ENCODE measurements around the gene KRTAP15-1. TPM values are rescaled to one million over a fixed set of nuclear protein-coding genes. Genes with fewer than 3 reads are reported as not detected.

Gene KRTAP15-1
- total RNA-seq, 1 experiment from 2014 or later: not detected

- no CpG with 5 or more reads among the region's 5 CpGs for WGBS (ENCODE audit: extremely low coverage, insufficient read length, low lambda C conversion rate)
- Mint-ChIP-seq H3K36me3 (ENCODE audit: insufficient read depth in 1 of 3, low read depth in 3 of 3) (peaks cover 4 to 25% (median 5%) of the 10 kb centered on the region in 3 experiments), H3K9me3 (peaks cover 12 to 17% of the 10 kb centered on the region in 2 experiments; a peak in 4 of 5 replicates), H3K4me3 (no peak within 1 kb of the TSS; a peak in 1 of 5 replicates), H3K4me1 (peaks cover 41% of the 10 kb centered on the region in 2 experiments), H3K27me3 (ENCODE audit: low read depth) (no peaks in the 10 kb centered on the region), H3K27ac (peak within 1 kb of the TSS; percentile 74 to 97 (median 81); a peak in 6 of 7 replicates)
- Histone ChIP-seq H4K91ac (ENCODE audit: insufficient read length, low read depth, low read length) (no peak within 1 kb of the TSS), H2BK20ac (ENCODE audit: low read depth, low read length, poor library complexity, severe bottlenecking) (no peak within 1 kb of the TSS), H2AFZ (ENCODE audit: low read length) (no peak within 1 kb of the TSS), H2BK120ac (ENCODE audit: low read depth, low read length, poor library complexity, severe bottlenecking) (no peak within 1 kb of the TSS), H2BK5ac (ENCODE audit: insufficient read length, low read length) (no peak within 1 kb of the TSS), H3K9me3 (ENCODE audit: control insufficient read depth, low read depth, low read length) (no peaks in the 10 kb centered on the region), H3K23me2 (ENCODE audit: insufficient read length, low read depth, low read length, poor library complexity, severe bottlenecking) (no peaks in the 10 kb centered on the region), H4K5ac (ENCODE audit: insufficient read length, low read depth, low read length) (no peak within 1 kb of the TSS), H3K4me1 (ENCODE audit: insufficient read depth, low read length) (no peaks in the 10 kb centered on the region; the same call in 1 of the 2 replicates), H3K4me2 (ENCODE audit: insufficient read depth, insufficient read length, low read length) (no peak within 1 kb of the TSS), H2BK12ac (ENCODE audit: insufficient read length, low read depth, low read length) (no peak within 1 kb of the TSS), H3K79me2 (ENCODE audit: insufficient read depth, low read length) (no peaks in the 10 kb centered on the region), H4K20me1 (ENCODE audit: control insufficient read depth, insufficient read depth, insufficient read length) (no peaks in the 10 kb centered on the region), H3K18ac (ENCODE audit: insufficient read length, low read depth, low read length) (no peak within 1 kb of the TSS), H2BK15ac (ENCODE audit: low read depth, low read length) (no peak within 1 kb of the TSS), H3K27ac (ENCODE audit: insufficient read length, low read depth, low read length) (no peak within 1 kb of the TSS), H3K27me3 (ENCODE audit: insufficient read depth, low read length) (no peaks in the 10 kb centered on the region), H3K9ac (ENCODE audit: extremely low read depth, insufficient read length, low read length) (no peak within 1 kb of the TSS), H2AK5ac (ENCODE audit: insufficient read length, low read length) (no peak within 1 kb of the TSS), H3K23ac (ENCODE audit: insufficient read length, low read depth, low read length) (no peak within 1 kb of the TSS), H3K79me1 (ENCODE audit: insufficient read depth, low read depth, low read length, poor library complexity, severe bottlenecking) (no peaks in the 10 kb centered on the region), H3K56ac (ENCODE audit: insufficient read length, low read depth, low read length) (no peak within 1 kb of the TSS), H3K14ac (ENCODE audit: insufficient read depth, low read length) (no peak within 1 kb of the TSS), H3T11ph (ENCODE audit: low read length) (no peak within 1 kb of the TSS), H3K4ac (ENCODE audit: low read depth, low read length) (no peak within 1 kb of the TSS), H4K8ac (replicated peaks; ENCODE audit: insufficient read length, low read depth, low read length) (no peak within 1 kb of the TSS)
- no peak for DNase-seq
- no peak for TF ChIP-seq CTCF (conservative IDR thresholded peaks at IDR 0.05)
Measured at GRCh38 chr21:30425826-30426225, 14.2 kb upstream of the KRTAP15-1 start, which contains the start of gene KRTAP13-3. KRTAP13-3 (minus strand) TSS chr21:30425926; CDS start chr21:30425912, 14 bp downstream.

All from H9 (cell line).